ENCODE measurements around the gene AJM1.
"Not testable (repeated sequence)": the region's sequence is repeated elsewhere in the genome, so short reads cannot be mapped to it uniquely, and the experiment has no call there.

The AJM1 gene

DNA sequence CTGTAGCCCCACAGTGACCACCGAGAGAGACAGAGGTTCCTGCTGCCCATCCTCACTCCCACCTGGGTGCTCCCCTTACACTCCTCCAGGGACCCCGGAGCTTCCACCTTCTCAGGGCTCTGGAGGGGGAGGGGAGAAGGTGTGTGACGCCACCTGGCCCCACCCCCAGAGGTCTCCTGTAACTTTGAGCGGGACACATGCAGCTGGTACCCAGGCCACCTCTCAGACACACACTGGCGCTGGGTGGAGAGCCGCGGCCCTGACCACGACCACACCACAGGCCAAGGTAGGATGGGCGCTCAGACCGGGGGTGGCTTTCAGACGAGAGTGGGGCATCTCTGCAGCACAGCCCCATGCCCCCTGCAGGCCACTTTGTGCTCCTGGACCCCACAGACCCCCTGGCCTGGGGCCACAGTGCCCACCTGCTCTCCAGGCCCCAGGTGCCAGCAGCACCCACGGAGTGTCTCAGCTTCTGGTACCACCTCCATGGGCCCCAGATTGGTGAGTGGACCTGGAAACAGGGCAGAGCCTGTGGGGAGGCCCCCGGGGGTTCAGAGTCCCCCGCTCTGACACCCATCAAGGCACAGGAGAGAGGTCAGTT is 14.4 kb downstream of the AJM1 start:
- no peak for DNase-seq (ENCODE audit: low read depth)

DNA sequence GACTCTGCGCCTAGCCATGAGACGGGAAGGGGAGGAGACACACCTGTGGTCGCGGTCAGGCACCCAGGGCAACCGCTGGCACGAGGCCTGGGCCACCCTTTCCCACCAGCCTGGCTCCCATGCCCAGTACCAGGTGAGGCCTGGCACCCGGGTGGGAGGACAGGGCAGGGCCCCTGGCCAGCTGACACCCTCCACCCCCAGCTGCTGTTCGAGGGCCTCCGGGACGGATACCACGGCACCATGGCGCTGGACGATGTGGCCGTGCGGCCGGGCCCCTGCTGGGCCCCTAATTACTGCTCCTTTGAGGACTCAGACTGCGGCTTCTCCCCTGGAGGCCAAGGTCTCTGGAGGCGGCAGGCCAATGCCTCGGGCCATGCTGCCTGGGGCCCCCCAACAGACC is 14.9 kb downstream of the AJM1 start:
- DNase-seq (ENCODE audit: low read depth): no peak

DNA sequence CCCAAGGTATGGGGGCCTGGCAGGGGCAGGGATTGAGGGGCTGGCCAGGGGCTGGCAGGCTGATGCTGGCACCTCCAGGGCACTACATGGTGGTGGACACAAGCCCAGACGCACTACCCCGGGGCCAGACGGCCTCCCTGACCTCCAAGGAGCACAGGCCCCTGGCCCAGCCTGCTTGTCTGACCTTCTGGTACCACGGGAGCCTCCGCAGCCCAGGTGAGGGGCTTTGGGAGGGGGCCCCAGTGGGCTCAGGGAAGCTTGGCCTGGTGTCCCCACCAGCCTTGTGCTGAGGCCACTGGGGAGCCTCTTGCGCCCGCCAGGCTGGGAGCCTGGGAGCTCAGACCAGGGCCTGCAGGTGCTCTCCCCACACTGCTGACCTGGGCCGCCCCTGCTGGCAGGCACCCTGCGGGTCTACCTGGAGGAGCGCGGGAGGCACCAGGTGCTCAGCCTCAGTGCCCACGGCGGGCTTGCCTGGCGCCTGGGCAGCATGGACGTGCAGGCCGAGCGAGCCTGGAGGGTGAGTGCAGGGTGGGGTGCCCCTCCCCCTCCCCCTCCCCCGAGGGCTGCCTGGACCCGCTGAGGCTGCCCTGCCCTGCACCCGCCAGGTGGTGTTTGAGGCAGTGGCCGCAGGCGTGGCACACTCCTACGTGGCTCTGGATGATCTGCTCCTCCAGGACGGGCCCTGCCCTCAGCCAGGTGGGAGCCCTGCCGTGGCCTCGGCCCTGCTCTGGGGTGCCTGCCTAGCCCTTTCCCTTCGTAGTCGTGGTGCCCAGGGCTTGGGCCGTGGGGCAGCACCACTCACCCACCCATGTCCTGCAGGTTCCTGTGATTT is 15.5 kb downstream of the AJM1 start:
- DNase-seq (ENCODE audit: low read depth): no peak

DNA sequence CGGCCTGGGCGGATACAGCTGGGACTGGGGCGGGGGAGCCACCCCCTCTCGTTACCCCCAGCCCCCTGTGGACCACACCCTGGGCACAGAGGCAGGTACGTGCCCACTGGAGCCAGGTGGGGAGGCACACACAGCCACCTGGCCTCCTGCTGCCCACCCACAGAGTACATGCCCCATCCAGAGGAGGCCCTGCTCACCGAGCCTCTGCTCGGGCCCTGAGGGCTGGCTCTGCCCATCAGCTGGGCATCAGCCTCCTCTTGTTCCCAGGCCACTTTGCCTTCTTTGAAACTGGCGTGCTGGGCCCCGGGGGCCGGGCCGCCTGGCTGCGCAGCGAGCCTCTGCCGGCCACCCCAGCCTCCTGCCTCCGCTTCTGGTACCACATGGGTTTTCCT is 16.2 kb downstream of the AJM1 start:
- DNase-seq (ENCODE audit: low read depth): no peak

DNA sequence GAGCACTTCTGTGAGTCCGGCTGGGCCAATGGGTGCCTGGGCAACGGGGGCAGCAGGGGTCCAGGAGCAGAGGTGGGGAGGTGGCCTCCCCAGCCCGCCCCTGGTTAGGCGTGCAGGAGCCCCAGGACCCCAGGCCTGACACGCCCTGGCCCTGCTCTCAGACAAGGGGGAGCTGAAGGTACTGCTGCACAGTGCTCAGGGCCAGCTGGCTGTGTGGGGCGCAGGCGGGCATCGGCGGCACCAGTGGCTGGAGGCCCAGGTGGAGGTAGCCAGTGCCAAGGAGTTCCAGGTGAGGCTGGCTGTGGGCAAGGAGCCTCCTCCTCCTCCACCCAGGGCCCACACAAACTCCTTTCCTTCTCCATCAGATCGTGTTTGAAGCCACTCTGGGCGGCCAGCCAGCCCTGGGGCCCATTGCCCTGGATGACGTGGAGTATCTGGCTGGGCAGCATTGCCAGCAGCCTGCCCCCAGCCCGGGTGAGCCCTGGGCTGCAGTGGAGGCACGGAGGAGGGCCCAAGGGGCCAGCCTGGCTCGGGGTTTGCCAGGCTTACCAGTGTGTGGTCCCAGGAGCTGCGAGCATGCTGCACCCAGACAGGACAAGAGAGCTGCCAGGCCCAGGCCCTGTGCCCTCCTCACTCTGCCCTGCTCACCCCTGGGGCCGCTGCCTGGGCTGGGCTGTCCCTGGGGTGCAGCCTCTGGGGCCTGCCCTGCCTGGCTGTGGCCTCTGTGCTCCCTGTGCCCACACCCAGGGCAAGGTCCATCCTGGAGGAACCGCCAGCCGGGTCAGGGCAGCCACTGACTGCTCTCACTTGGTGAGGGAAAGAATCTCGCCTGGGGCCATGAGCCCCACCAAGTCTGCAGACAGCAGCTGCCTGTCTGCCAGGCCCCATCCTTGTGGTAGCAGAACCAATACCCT is 16.8 kb downstream of the AJM1 start:
- no peak for DNase-seq (ENCODE audit: low read depth)

DNA sequence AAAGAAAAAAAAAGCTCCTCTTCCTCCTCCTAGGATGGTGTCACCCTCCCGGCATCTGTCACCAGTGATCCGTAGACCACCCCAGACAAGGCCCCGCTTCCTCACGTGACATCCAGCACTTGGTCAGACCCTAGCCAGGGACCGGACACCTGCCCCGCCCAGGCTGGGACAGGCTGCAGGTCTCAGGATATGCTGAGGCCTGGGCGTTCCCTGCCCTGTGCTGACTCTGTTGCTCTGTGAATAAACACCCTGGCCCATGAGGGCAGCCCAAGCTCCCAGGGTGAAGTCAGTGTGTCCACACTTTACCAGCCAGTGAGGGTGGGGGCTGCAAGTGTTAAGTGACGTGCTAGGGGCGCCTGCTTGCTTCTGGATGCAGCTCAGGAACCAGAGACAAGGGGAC is 18.3 kb downstream of the AJM1 start:
- DNase-seq (ENCODE audit: low read depth): no peak

DNA sequence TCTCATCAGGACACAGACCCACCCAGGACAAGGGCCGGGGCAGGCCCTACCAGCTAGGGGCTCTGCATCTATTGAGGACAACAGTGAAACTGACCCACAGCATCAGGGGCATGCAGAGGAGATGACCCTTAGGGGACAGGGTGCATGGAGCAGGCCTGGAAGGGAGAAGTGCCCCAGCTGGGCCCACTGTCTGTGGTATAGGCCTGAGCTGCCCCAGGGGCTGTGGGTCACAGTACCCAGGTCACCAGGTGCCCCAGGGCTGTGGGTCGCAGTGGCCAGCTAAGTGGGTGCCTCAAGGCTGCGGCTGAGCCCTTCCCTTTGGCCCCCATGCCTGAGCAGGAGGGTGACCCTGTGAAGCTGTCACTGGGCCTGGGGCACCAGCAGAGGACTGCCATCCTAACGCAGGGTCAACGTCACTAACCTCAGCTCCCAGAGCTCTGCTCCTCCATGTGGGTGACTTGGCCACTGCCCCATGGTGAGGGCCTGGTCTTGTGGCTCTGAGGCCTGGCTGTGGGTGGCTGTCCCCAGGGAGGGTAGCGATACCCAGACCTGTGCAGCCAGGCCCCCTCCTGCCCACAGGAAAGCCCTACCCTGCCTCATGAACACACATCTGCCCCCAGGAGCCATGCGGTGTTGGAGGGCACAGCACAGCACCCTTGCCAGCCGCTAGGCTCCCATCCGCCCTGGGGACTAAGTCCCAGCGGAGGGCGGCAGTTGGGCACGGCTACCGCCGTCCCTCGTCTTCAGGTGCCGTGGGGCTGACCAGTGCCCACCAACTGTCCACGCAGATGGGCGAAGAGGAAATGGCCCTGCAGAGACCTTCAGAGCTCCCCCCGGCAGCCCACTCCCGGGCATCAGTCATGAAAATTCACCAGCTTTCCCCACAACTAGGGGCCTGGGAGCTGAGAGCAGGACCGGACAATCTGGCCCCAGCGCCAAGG is 18.9 kb downstream of the AJM1 start:
- no peak for DNase-seq (ENCODE audit: low read depth)

DNA sequence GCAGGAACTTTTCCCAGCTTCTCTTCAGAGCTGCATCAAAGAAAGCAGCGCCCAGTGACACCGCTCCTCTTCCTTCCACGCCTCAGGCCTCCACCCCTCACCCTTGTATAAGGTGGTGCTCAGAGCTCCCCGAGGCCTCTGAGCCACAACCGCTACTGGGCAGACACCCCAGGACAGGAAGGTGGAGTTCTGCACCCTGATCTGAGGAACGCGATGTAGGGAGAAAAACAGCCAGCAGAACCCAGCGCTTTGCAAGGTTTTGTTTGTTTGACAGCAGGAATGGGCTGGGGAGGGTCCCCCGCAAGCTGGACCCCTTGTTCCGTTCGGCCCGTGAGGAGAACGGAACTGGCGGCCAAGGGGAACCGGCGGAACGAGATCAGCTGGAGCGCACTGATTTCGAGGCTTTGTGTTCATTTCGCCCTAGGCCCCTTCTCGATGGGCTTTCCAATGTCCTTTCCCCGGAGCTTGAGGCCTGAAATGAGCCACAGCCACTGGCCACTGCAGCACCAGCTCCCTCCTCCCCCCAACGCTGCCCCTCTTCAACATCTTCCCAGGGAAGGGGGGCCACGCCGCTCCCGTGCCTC is 19.7 kb downstream of the AJM1 start:
- DNase-seq (ENCODE audit: low read depth): no peak

DNA sequence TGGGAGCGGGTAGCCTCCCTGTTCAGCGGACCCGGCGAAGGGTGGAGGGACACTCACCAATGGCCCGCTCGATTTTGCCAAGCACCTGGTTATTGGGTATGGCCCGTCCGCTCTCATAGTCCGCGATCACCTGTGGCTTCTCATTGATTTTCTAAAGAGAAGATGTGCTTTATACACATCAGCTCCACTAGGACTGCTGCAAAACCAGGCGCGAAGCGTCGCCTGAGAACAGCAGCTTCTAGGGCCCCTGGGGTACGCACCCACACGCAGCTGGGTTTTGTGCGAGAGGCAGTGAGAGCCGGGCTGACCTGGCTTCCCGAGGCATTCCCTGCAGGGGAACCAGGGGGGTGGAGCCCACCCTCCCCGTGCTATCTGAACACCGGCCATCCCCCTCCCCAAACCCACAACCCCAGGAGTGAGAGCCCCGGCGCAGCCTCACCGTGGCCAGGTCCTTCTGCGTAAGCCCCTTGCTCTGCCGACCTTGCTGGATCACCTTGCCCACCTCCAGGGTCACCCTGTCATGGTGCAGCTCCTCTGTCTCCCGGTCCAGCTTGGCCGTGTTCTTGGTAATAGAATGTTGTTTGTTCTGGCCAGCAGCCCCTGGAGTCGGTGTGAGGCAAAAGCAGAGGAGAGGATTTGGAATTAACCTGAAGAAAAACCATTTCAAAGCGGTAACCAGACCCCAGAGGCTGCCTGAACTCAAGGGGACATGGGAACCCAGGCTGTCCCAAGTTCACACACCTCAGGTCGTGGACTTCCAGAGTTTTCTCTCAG is 20.8 kb downstream of the AJM1 start:
- no peak for DNase-seq (ENCODE audit: low read depth)

DNA sequence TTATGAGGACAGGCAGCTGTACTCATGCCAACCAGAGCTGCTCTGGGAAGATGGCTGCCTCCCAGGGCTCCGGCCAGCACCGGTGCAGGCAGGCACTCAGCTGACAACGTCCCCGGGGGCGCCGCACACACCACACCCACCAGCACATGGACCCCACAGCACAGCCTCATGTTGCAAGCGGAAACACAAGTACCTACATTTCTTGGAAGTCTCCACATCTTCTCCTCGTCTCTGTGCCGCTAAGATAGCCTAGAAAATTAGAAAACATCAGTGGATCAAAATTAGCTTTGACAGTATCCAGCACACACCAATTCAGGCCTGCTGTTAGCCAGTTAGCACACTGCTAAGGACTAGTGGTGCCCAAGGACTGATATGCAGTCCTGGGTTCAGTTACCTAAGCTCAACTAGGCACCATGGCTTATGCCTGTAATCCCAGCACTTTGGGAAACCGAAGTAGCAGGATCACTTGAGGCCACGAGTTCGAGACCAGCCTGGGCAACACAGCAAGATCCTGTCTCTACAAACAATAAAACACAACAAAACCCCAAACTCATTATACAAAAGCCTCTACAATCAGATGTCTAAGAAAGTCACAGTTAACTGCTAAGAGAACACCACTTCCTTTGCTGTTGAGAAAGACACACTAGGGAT is 21.5 kb downstream of the AJM1 start:
- DNase-seq (ENCODE audit: low read depth): no peak

DNA sequence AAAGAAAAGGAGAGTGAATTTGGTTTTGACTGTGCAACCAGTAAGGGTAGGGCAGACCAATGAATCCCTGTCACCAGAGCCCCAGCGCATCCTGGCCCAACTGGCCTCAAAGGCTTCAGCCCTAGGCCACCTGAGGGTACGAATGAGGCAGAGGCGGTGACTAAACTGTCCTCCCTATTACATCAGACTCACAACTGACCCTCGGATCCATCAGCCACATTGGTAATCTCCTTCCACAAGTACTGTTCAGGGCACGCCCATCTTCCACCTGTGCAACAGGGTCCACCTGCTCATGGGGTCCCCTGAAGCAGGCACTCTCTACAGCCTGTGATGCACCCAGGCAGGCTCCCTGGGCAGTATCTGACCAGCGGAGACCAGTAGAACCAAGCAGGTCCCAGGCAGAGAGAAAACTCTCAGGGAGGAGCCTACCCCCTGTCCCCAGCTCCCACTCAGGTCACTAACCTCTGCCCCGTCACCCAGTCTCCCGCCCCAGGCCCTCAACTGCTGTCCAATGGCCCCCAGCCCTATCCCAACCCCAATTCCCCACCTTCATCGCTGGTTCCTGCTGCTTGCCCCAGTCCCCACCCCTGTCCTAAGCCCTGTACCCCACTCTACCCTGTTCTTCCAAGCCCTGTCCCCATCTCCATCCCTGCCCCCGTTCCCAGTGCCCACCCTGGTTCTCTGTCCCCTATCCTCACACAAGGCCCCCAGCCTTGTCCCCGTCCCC is 22.9 kb downstream of the AJM1 start:
- DNase-seq (ENCODE audit: low read depth): no peak

DNA sequence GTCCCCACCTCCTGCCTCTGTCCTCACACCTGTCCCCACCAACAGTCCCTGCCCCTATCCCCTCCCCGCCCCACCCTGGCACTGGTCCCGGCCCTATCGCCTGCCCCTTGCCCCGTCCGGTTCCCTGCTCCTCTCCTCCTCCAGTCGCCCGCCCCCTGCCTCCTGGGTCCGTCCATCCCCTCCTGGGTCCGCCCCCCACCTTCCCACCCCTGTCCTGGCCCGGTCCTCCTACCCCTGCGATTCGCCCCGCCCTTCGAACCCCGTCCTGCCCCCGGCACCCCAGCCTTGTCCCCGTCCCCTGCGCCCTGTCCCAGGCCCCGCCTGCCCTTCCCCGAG is 23.5 kb downstream of the AJM1 start:
- DNase-seq (ENCODE audit: low read depth): no peak

DNA sequence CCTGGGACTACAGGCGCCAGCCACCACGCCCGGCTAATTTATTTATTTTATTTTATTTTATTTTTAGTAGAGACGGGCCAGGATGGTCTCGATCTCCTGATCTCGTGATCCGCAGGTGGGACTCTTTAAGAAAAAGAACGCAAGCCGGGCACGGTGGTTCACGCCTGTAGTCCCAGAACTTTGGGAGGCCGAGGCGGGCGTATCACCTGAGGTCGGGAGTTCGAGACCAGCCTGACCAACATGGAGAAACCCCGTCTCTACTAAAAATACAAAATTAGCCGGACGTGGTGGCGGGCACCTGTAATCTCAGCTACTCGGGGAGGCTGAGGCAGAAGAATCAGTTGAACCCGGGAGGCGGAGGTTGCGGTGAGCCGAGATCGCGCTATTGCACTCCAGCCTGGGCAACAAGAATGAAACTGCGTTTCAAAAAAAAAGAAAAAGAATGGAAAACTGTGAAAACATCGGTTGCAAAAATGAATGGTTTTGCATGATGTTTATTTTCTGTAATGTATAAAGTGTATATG is 24.7 kb downstream of the AJM1 start:
- DNase-seq (ENCODE audit: low read depth): not testable (repeated sequence)

DNA sequence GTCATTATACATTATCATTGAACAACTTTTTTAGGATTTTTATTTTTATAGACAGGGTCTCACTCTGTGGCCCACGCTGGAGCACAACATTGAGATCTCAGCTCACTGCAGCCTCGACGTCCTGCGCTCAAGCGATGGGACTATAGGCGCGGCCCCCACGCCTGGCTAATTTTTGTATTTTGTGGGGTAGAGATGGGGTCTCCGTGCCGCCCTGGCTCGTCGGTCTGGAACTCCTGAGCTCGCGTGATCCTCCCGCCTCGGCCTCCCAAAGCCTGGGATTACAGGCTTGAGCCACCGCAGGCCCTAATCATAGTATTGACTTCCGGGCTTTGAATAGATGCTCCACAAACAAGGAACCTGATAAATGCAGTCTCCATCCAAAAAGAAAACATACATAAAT is 25.2 kb downstream of the AJM1 start:
- no peak for DNase-seq (ENCODE audit: low read depth)

DNA sequence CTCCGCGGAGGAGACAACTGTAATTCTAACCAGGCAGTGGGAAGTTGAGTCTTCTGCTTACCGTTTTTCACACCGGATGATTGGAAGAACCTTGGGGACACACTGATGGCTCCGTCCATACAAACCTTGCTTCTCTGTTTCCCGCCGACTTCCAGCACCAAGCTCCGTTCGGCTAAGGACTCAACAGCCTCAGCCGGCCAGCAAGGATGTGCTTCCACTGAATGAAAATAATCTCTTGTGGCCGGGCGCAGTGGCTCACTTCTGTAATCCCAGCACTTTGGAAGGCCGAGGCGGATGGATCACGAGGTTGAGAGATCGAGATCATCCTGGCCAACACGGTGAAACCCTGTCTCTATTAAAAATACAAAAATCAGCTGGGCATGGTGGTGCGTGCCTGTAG is 25.6 kb downstream of the AJM1 start:
- DNase-seq (ENCODE audit: low read depth): no peak

DNA sequence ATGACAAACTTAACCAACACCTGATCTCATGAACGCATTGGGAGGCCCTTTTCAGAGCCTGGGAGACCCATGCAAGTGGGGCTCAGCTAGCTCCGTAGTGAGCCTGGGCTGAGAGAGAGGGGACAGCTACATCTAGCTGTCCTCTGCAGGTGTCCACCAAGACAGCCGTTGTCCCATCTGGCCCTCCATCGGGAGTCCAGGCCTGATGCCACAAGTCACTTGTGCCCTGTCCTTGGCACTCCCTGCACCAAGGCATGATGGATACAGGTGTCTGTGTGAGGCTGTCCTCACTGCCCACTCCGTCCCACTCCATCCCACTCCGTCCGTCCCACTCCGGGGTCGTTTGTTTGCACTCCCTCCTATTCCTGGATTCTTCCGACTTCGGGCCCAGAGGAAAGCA is 26.4 kb downstream of the AJM1 start:
- no peak for DNase-seq (ENCODE audit: low read depth)

DNA sequence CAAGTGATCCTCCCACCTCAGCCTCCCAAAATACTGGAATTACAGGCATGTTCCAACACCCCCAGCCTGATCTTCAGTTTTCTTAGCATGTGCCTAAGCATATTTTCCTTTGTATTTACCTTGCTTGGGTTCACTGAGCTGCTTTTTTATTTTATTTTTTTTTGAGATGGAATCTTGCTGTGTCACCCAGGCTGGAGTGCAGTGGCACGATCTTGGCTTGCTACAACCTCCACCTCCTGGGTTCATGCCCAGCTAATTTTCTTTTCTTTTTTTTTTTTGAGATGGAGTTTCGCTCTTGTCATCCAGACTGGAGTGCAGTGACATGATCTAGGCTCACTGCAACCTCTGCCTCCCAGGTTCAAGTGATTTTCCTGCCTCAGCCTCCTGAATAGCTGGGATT is 27.3 kb downstream of the AJM1 start:
- not testable (repeated sequence) for DNase-seq (ENCODE audit: low read depth)

DNA sequence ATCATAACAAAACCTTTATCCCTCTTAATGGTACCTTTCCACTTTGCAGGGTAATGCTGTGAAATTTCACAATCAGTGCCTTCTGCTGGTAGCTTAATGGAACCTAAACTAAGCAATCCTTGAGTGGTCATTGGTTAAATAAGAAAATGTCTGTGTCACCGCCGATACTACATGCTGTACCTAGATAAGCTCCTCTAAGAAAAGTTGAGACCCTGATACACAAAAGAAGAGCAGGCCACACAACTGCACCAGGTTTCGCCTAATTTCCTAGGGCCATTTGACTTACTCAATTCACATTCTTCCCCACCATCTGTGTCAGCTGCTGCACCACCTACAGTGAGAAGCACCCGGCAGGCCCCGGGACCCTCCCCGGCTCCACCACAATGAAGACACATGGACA is 32.9 kb downstream of the AJM1 start:
- DNase-seq (ENCODE audit: low read depth): no peak

DNA sequence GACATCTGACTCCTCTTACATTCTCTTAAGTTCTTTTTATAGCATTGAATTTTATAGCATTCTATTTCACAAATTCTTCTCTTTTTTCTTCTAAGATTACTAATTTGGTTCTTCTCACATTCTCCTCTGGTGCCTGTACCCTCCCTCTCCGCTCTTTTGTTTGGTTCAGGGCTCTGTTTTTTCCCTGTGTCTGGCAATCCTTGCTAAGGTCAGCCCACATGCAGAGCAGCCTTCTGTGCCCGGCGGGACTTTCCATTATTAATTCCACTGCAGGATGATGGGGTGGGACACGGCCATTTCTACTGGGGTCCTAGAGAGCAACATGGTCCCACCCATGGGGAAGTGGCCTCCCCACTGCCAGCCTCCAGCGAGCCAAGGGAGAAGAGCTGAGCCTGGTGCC is 34.2 kb downstream of the AJM1 start:
- no peak for DNase-seq (ENCODE audit: low read depth)
